HG03196 (cell line): ENCODE data around the gene BPIFB3.
"Not testable (repeated sequence)": the region's sequence is repeated elsewhere in the genome, so short reads cannot be mapped to it uniquely, and the experiment has no call there.

Source experiments
- ATAC-seq: cut with Tn5 transposase; IDR thresholded peaks from one replicate; pipeline ENCODE4 v1.9.1; 2021; ENCODE audit not compliant: unreplicated experiment

Gene BPIFB3

GRCh38 chr20:33027769-33028751 lies 25.6 kb upstream of the BPIFB3 start:
- ATAC-seq, result no peak

DNA sequence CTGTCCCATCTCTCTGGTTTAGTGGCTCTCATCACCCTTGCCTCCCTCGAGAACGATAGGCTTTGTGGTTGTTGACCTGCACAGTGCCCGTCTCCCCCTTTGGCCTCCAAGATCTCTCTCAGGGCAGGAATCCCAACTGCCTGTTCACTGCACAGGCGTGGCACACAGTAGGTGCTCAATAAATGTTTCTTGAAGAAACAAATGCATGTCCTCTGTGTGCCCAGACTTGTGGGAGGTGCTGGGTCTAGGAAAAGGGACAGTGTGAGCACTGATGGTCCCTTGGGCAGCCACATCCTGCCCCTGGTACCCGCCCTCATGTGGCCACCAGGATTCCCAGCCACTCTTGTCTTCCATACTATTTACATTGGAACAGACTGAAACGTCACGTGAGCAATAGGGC lies 24.8 kb upstream of the BPIFB3 start:
- no peak for ATAC-seq

DNA sequence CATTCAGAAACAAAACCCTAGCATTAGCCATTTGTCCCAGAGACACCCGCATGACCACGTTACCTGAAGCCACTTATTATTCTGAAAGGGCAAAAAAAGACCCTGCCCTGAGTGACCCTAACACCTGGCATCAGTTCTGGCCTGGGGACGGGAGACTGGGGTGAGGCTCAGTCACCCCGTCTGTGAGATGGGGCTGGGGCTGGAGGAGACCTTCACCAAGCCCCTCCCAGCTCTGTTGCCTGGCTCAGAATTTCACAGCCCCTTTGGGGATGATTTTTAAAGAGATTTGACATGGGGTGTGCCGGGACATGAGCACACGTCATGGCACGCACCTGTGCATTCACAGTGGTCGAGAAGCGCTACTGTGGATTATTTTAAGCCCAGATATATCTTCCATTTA lies 23.6 kb upstream of the BPIFB3 start:
- no peak for ATAC-seq

GRCh38 chr20:33030569-33030968 lies 23.1 kb upstream of the BPIFB3 start:
- ATAC-seq, result no peak

- ATAC-seq, result no peak
These were observed 22.2 kb upstream of the BPIFB3 start, which contains the start of gene BPIFB6 for GRCh38 chr20:33031531-33031930. Gene BPIFB6 (plus strand): TSS chr20:33031648. CDS start chr20:33031648, 0 bp downstream.

GRCh38 chr20:33032555-33032954 lies 21.1 kb upstream of the BPIFB3 start:
- ATAC-seq, result no peak

GRCh38 chr20:33033381-33033780 lies 20.3 kb upstream of the BPIFB3 start:
- no peak for ATAC-seq

DNA sequence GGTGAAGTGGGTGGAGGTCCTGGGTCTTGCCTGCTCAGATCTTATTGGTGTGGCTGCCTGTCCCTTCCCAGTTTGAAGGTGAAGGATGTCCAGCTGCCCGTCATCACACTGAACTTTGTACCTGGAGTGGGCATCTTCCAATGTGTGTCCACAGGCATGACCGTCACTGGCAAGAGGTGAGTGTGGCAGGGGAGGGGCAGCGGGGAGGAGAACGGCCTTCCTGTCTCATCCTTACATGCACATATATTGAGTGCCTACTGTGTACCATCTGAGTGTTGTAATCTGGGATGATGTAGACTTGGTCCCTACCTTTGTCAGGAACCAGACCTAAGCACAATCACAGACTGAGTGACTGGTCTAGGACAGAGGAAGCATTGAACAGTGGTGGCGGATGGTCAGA lies 19.6 kb upstream of the BPIFB3 start:
- ATAC-seq, result no peak

DNA sequence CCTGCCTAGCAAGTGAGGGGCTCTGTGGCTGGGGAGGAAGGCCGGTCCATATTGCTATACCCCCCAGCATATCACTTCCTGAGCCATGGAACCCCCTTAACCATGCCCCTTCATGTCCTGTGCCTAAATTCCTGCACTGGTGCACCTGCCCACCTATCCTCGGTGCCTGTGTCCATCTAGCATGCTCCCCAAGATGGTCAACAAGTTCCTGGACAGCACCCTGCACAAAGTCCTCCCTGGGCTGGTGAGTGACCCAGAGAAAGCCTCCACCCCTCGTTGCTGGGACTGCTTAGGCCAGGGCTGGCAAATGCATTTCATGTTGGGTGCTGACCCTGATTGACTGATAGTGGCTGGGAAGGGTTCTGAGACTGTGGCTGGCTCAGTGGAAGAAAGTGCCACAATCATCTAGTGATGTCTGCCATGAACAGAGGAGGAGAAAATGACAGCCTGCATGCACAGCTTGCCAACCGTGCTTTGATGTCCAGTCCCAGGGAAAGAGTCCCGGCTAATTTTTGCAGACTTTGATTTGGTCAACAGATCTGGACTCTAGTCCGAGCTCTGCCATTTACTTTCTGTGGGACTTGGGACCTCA lies 18.7 kb upstream of the BPIFB3 start:
- no peak for ATAC-seq

DNA sequence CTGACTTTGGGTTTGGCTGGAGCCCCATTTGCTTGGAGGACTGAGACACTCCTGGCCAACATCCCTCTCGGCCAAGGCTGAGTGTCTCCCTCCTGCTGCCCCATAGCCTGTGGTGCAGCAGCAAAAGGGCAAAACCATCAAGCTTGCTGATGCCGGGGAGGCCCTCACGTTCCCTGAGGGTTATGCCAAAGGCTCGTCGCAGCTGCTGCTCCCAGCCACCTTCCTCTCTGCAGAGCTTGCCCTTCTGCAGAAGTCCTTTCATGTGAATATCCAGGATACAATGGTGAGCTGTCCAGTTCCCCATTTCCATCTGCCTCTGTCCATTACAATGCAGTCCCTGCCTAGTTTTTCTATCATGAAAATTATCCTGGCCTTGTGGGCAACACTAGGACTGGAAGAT lies 16.2 kb upstream of the BPIFB3 start:
- ATAC-seq, result no peak

GRCh38 chr20:33038243-33038642 lies 15.5 kb upstream of the BPIFB3 start:
- no peak for ATAC-seq

- no peak for ATAC-seq
These were observed 11.3 kb upstream of the BPIFB3 start for GRCh38 chr20:33042430-33042829.

GRCh38 chr20:33042983-33043730 lies 10.5 kb upstream of the BPIFB3 start:
- no peak for ATAC-seq

- ATAC-seq, result no peak
These were observed 9.9 kb upstream of the BPIFB3 start for GRCh38 chr20:33043731-33044181.

DNA sequence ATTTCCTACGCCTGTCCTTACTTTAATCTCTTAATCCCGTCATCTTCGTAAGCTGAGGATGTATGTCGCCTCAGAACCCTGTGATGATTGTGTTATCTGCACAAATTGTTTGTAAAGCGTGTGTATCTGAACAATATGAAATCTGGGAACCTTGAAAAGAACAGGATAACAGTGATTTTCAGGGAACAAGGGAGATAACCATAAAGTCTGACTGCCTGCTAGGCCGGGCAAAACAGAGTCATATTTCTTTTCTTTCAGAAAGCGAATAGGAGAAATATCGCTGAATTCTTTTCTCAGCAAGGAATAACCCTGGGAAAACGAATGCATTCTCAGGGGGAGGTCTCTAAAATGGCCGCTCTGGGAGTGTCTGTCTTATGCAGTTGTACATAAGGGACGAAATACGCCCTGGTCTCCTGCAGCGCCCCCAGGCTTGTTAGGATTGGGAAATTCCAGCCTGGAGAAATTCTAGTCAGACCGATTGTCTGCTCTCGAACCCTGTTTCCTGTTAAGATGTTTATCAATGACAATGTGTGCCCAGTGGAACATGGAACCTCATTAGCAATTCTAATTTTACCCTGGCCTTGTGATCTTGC lies 8.5 kb upstream of the BPIFB3 start:
- not testable (repeated sequence) for ATAC-seq

DNA sequence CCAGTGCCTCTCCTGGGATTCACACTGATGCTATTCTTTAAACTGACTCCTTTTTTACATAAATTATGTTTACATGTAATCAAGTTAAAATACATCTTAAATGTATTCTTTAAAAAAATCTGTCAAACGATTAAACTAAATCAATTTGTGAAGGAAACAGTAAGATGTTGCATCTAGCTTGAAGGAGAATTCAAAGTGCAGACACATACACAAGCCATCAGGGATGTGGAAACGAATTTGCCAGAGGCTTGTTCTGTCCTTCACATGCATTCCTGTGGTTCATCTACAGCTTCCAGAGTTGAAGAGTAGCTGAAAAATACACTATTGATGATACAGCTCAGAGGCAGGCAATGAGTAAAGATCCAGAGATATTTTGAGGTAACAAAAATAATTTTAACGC lies 7.3 kb upstream of the BPIFB3 start:
- ATAC-seq, result no peak

GRCh38 chr20:33051333-33051732 lies 2.4 kb upstream of the BPIFB3 start:
- no peak for ATAC-seq

DNA sequence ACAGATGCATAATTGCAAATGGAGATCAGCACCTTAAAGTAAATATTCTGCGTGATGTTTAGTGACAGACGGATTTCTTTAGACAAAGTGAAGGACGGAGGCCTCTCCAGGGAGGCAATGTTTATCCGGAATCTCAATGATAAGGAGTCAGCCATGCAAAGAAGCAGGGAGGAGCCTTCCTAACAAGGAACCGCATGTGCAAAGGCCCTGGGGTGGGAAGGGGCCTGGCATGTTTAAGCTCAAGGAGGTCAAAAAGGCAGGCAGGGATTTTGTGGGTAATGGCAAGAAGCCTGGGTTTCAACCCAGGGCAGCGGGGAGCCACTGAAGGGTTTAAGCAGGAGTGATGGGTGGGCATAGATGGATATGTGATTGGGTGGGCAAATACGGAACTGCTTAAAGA lies 678 bp downstream of the BPIFB3 start:
- no peak for ATAC-seq

DNA sequence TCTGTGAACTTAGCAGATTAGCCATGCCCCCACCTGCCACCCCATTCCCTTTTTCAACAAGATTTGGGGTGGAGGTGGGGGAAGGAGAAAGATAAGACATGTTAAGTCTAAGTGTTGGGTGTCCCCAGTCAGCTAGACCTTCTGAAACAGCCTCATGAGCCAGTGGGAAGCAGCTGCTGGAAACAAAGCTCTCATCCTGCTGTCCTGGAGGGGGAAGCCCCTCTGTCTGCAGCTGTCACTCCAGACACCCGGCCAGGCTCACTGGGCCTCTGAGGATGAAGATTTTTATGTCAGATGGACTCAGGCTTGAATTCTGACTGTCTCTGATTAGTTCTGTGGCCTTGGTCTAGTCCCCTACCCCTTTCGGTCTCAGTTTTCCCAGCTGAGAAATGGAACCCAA lies 1.1 kb downstream of the BPIFB3 start:
- no peak for ATAC-seq

DNA sequence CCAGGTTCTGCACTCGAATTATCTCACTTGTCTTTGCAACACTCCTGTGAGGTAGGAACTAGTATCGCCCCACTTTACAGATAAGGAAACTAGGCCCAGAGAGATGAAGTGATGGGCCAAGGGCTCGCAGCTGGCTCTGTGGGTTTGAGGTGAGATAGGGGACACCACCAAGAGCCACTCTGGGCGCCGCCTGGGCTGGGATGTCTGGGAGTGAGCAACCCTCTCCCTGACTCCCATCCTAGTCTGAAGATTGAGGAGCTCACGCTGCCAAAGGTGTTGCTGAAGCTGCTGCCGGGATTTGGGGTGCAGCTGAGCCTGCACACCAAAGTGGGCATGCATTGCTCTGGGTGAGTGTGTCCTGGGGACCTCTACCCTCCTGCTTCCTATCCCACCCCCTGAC lies 5.4 kb downstream of the BPIFB3 start:
- ATAC-seq, result no peak

- no peak for ATAC-seq
These were observed 6.2 kb downstream of the BPIFB3 start for GRCh38 chr20:33059741-33060390.
